Measurements from ENCODE around the gene HCST.
"Not testable (repeated sequence)": the region's sequence is repeated elsewhere in the genome, so short reads cannot be mapped to it uniquely, and the experiment has no call there.

HCST gene

GRCh38 chr19:35901854-35902661 is at the start of gene HCST:
HCST (plus strand) TSS chr19:35902529; CDS start chr19:35902594, 65 bp downstream.
- peak; percentile 56 for DNase-seq (ENCODE audit: low spot score)

- DNase-seq (ENCODE audit: low spot score) = no peak
Observed at GRCh38 chr19:35853038-35853756, 49.1 kb upstream of the HCST start.

GRCh38 chr19:35856546-35857149 is 45.7 kb upstream of the HCST start, which contains the start of gene KIRREL2:
KIRREL2 (plus strand) TSS chr19:35856911; CDS start chr19:35857120, 209 bp downstream.
- DNase-seq (ENCODE audit: low spot score) = no peak

GRCh38 chr19:35858311-35858710 is 44.0 kb upstream of the HCST start:
- DNase-seq (ENCODE audit: low spot score) = no peak

- no peak for DNase-seq (ENCODE audit: low spot score)
Observed at GRCh38 chr19:35859414-35859813, 42.9 kb upstream of the HCST start.

GRCh38 chr19:35860436-35860817 is 41.9 kb upstream of the HCST start:
- no peak for DNase-seq (ENCODE audit: low spot score)

GRCh38 chr19:35860818-35861639 is 41.3 kb upstream of the HCST start:
- no peak for DNase-seq (ENCODE audit: low spot score)

- DNase-seq (ENCODE audit: low spot score) = no peak
Observed at GRCh38 chr19:35861640-35862160, 40.6 kb upstream of the HCST start.

- DNase-seq (ENCODE audit: low spot score) = no peak
Observed at GRCh38 chr19:35862528-35862927, 39.8 kb upstream of the HCST start.

- no peak for DNase-seq (ENCODE audit: low spot score)
Observed at GRCh38 chr19:35863018-35863417, 39.3 kb upstream of the HCST start.

- DNase-seq (ENCODE audit: low spot score) = peak; percentile 43
Observed at GRCh38 chr19:35868172-35868822, 34.0 kb upstream of the HCST start, which contains the start of gene APLP1. APLP1 (plus strand) TSS chr19:35868574; CDS start chr19:35868637, 63 bp downstream.

GRCh38 chr19:35868823-35869326 is 33.5 kb upstream of the HCST start:
- no peak for DNase-seq (ENCODE audit: low spot score)

GRCh38 chr19:35869327-35870123 is 32.8 kb upstream of the HCST start:
- peak; percentile 70 for DNase-seq (ENCODE audit: low spot score)

GRCh38 chr19:35870124-35870736 is 32.1 kb upstream of the HCST start:
- DNase-seq (ENCODE audit: low spot score) = not testable (repeated sequence)

- DNase-seq (ENCODE audit: low spot score) = no peak
Observed at GRCh38 chr19:35870798-35871197, 31.5 kb upstream of the HCST start.

GRCh38 chr19:35871611-35872010 is 30.7 kb upstream of the HCST start:
- no peak for DNase-seq (ENCODE audit: low spot score)

GRCh38 chr19:35872180-35872579 is 30.1 kb upstream of the HCST start:
- no peak for DNase-seq (ENCODE audit: low spot score)

GRCh38 chr19:35874392-35874930 is 27.9 kb upstream of the HCST start:
- no peak for DNase-seq (ENCODE audit: low spot score)

- DNase-seq (ENCODE audit: low spot score) = no peak
Observed at GRCh38 chr19:35879068-35879467, 23.3 kb upstream of the HCST start.
